ENCODE data around the gene DCN. TPM values are rescaled to one million over a fixed set of nuclear protein-coding genes. Genes with fewer than 3 reads are reported as not detected.

Gene DCN
- total and polyA plus RNA-seq, 2 donors (not counting 3 experiments of a cell fraction or from before 2014, with no cell fraction given): 0.42 to 0.43 TPM

GRCh38 chr12:91211866-91212265 is 29.2 kb upstream of the DCN start:
- CTCF ChIA-PET: interaction anchor here (1.1 to 1.3 kb wide), 2 partner anchors 10 to 31 kb away, joined by 3 read pairs; no protein-coding TSS in a partner anchor
- no peak for DNase-seq (ENCODE audit: low read depth, low spot score)
- no peak overlapping the region for H3K4me2 ChIP-seq (ENCODE audit: insufficient read depth, low read length)
- intact Hi-C loops (cut with micrococcal nuclease) (no loop called here), dilution Hi-C loops (cut with MboI; ENCODE audit: extremely low pct_ligation_motif_present, low sequenced_read_pairs) (no loop called here)
- H3K4me1 ChIP-seq (ENCODE audit: control insufficient read depth, extremely low read depth, insufficient read depth, low read length): no peaks in the 10 kb centered on the region
- POLR2A ChIA-PET: no interaction called here
- no peaks in the 10 kb centered on the region for H3K36me3 ChIP-seq (ENCODE audit: control insufficient read depth in 2 of 2, extremely low read depth in 1 of 2, insufficient read depth in 2 of 2, low read length in 2 of 2)
- TF ChIP-seq MAX (IDR thresholded peaks at IDR 0.05; ENCODE audit: insufficient read depth, insufficient read length) (no peak), EZH2 (IDR thresholded peaks at IDR 0.05; ENCODE audit: borderline replicate concordance, low read depth, low read length, severe bottlenecking) (no peak), GATA2 (IDR thresholded peaks at IDR 0.05; ENCODE audit: insufficient read depth, insufficient read length, low read depth, low read length) (no peak), MYC (IDR thresholded peaks at IDR 0.05; ENCODE audit: low read depth, low read length) (no peak), JUN (IDR thresholded peaks at IDR 0.05; ENCODE audit: borderline replicate concordance, insufficient read depth, insufficient read length, low read depth) (no peak), FOS (IDR thresholded peaks at IDR 0.05; ENCODE audit: borderline replicate concordance, insufficient read depth, low read length) (no peak)
- H3K27ac ChIP-seq (ENCODE audit: insufficient read depth, low read depth, low read length): no peak overlapping the region
- no peaks in the 10 kb centered on the region for H3K9me3 ChIP-seq (replicated peaks; ENCODE audit: control insufficient read depth, insufficient read depth, low read length)
- H4K20me1 ChIP-seq (replicated peaks; ENCODE audit: control insufficient read depth, extremely low read depth, insufficient read depth, low read length): no peaks in the 10 kb centered on the region
- no peaks in the 10 kb centered on the region for H3K27me3 ChIP-seq (ENCODE audit: control insufficient read depth in 2 of 2, insufficient read depth in 2 of 2, low read length in 2 of 2)
- no peak overlapping the region for H3K9ac ChIP-seq (replicated peaks; ENCODE audit: extremely low read depth, insufficient read depth, low read length)
- FAIRE-seq: no peak
- no peaks in the 10 kb centered on the region for H3K9me1 ChIP-seq (replicated peaks; ENCODE audit: control insufficient read depth, extremely low read depth, insufficient read depth, low read length)
- H3K4me3 ChIP-seq (replicated peaks in 1 of 3; ENCODE audit: insufficient read depth in 1 of 3, low read depth in 1 of 3, low read length in 3 of 3): no peak overlapping the region
- H3K79me2 ChIP-seq (ENCODE audit: control insufficient read depth, insufficient read depth, low read length): no peaks in the 10 kb centered on the region
- no TSS peak for BruUV-seq (replicated peaks)
- H2AFZ ChIP-seq (ENCODE audit: low read depth, low read length): no peak overlapping the region

GRCh38 chr12:91210618-91211017 is 28.0 kb upstream of the DCN start:
- H3K27me3 ChIP-seq (ENCODE audit: control insufficient read depth in 2 of 2, insufficient read depth in 2 of 2, low read length in 2 of 2): no peaks in the 10 kb centered on the region
- no peak for TF ChIP-seq POLR2AphosphoS5 (IDR thresholded peaks at IDR 0.05; ENCODE audit: insufficient read depth, low read depth, low read length)
- no peak for TF ChIP-seq FOS (IDR thresholded peaks at IDR 0.05; ENCODE audit: borderline replicate concordance, insufficient read depth, low read length)
- TF ChIP-seq JUN (IDR thresholded peaks at IDR 0.05; ENCODE audit: borderline replicate concordance, insufficient read depth, insufficient read length, low read depth): no peak
- TF ChIP-seq EZH2 (IDR thresholded peaks at IDR 0.05; ENCODE audit: borderline replicate concordance, low read depth, low read length, severe bottlenecking): no peak
- TF ChIP-seq MAX (IDR thresholded peaks at IDR 0.05; ENCODE audit: insufficient read depth, insufficient read length): no peak
- TF ChIP-seq POLR2A (IDR thresholded peaks at IDR 0.05; ENCODE audit: low read depth, low read length): no peak
- TF ChIP-seq GATA2 (IDR thresholded peaks at IDR 0.05; ENCODE audit: insufficient read depth, insufficient read length, low read depth, low read length): no peak
- TF ChIP-seq MYC (IDR thresholded peaks at IDR 0.05; ENCODE audit: low read depth, low read length): no peak
- TF ChIP-seq CTCF (IDR thresholded peaks at IDR 0.05; ENCODE audit: extremely low read depth in 1 of 2, insufficient read depth in 1 of 2, low read depth in 1 of 2, low read length in 2 of 2): no peak
- no peaks in the 10 kb centered on the region for H3K4me1 ChIP-seq (ENCODE audit: control insufficient read depth, extremely low read depth, insufficient read depth, low read length)
- BruUV-seq (replicated peaks): no TSS peak
- H3K9me1 ChIP-seq (replicated peaks; ENCODE audit: control insufficient read depth, extremely low read depth, insufficient read depth, low read length): no peaks in the 10 kb centered on the region
- dilution Hi-C loops (cut with MboI; ENCODE audit: extremely low pct_ligation_motif_present, low sequenced_read_pairs) (no loop called here), intact Hi-C loops (cut with micrococcal nuclease) (no loop called here)
- POLR2A ChIA-PET: no interaction called here
- no peak overlapping the region for H2AFZ ChIP-seq (ENCODE audit: low read depth, low read length)
- no peak overlapping the region for H3K9ac ChIP-seq (replicated peaks; ENCODE audit: extremely low read depth, insufficient read depth, low read length)
- FAIRE-seq (no peak), DNase-seq (ENCODE audit: low read depth, low spot score) (peak; percentile 45)
- CTCF ChIA-PET: interaction anchor here (1.1 to 1.2 kb wide), 2 partner anchors 9 to 11 kb away, joined by 3 read pairs; no protein-coding TSS in a partner anchor
- H4K20me1 ChIP-seq (replicated peaks; ENCODE audit: control insufficient read depth, extremely low read depth, insufficient read depth, low read length): no peaks in the 10 kb centered on the region
- H3K9me3 ChIP-seq (replicated peaks; ENCODE audit: control insufficient read depth, insufficient read depth, low read length): no peaks in the 10 kb centered on the region
- H3K36me3 ChIP-seq (ENCODE audit: control insufficient read depth in 2 of 2, extremely low read depth in 1 of 2, insufficient read depth in 2 of 2, low read length in 2 of 2): no peaks in the 10 kb centered on the region
- H3K4me2 ChIP-seq (ENCODE audit: insufficient read depth, low read length): no peak overlapping the region
- no peak overlapping the region for H3K27ac ChIP-seq (ENCODE audit: insufficient read depth, low read depth, low read length)
- no peaks in the 10 kb centered on the region for H3K79me2 ChIP-seq (ENCODE audit: control insufficient read depth, insufficient read depth, low read length)
- H3K4me3 ChIP-seq (replicated peaks in 1 of 3; ENCODE audit: insufficient read depth in 1 of 3, low read depth in 1 of 3, low read length in 3 of 3): no peak overlapping the region
